Glomerular visceral epithelial cell (primary cell): ENCODE measurements around the gene KCNB1.
A peak's percentile ranks its signal among the peaks of the same experiment; 100 is the strongest.

Experiments
- DNase-seq: peaks from one replicate; pipeline ENCODE4 v3.0.0-alpha.2; 2016; ENCODE audit errors: extremely low spot score

KCNB1 gene

GRCh38 chr20:49409302-49409974 lies 73.0 kb downstream of the KCNB1 start:
- no peak for DNase-seq

GRCh38 chr20:49408509-49409104 lies 73.9 kb downstream of the KCNB1 start:
- no peak for DNase-seq

GRCh38 chr20:49406666-49407065 lies 75.8 kb downstream of the KCNB1 start:
- no peak for DNase-seq

GRCh38 chr20:49405696-49406095 lies 76.8 kb downstream of the KCNB1 start:
- no peak for DNase-seq

GRCh38 chr20:49405062-49405683 lies 77.3 kb downstream of the KCNB1 start:
- no peak for DNase-seq

- DNase-seq, result no peak
These were observed 78.0 kb downstream of the KCNB1 start for GRCh38 chr20:49404461-49404860.

DNA sequence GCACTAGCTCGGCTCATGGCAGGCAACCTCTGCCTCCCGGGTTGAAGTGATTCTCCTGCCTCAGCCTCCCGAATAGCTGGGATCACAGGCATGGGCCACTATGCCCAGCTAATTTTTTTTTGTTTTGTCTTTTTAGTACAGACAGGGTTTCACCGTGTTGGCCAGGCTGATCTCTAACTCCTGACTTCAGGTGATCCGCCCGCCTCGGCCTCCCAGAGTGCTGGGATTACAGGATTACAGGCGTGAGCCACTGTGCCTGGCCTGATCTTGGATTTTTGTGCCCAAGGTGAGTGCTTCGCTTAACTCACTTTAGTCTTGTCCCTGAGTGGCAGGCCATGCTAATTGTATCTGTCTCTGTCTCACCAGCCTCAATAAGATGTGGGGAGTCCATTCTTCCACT lies 78.6 kb downstream of the KCNB1 start:
- no peak for DNase-seq

- DNase-seq, result no peak
These were observed 79.5 kb downstream of the KCNB1 start for GRCh38 chr20:49403012-49403411.

DNA sequence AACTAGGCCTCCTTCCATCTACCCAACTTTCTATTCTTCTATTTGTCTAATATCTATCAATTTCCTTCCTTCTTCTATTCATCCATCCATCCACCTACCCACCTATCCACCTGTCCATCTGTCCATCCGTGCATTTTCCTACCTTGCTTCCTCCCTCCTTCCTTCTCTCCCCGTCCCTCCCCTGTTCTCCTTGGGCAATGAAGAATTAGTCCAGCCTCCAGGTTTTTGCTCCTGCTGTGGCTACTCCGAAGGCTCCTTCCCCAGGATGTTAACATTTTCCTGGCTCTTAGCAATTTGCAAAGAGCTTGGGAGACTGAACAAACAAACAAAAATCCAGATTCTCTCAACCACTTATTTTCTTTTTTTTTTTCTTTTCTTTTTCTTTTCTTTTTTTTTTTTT lies 81.6 kb downstream of the KCNB1 start:
- DNase-seq, result no peak

- DNase-seq, result no peak
These were observed 82.1 kb downstream of the KCNB1 start for GRCh38 chr20:49400410-49400809.

- DNase-seq, result no peak
These were observed 83.1 kb downstream of the KCNB1 start for GRCh38 chr20:49399329-49399728.

GRCh38 chr20:49398401-49399144 lies 83.9 kb downstream of the KCNB1 start:
- no peak for DNase-seq

DNA sequence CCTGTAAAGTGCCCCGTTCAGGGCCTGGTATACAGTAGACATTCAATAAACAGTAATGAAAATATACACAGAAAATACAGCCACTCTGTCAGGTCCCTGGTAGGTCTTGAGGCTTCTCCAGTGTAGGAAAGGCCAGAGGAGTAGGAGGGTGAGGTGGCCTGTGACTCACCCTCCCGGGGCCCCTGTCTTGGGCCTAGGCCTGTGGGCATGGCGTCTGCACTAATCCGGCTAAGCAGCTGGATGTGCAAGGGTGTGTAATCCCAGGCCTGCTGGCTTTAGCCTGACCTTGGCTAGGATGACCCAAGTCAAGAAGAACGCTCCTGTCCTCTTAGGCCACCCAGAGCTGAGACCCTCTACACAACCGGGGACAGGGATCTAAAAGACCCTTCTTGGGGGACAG lies 84.9 kb downstream of the KCNB1 start:
- DNase-seq, result peak; percentile 50

DNA sequence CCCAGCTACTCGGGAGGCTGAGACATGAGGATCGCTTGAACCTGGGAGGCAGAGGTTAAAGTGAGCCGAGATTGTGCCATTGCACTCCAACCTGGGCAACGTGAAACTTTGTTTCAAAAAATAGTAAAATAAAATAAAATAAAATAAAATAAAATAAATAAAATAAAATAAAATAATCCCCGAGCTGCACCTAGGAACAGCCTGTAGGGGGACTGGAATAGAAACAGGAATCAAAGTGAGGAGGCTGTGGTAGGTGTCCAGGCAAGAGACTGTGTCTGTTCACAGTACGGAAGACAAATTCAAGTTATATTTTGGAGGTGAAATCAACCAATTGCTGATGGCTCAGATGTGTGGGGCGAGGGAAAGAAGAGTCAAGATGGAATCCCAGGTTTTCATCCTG lies 86.2 kb downstream of the KCNB1 start:
- DNase-seq, result no peak

GRCh38 chr20:49395659-49396058 lies 86.8 kb downstream of the KCNB1 start:
- DNase-seq, result no peak

GRCh38 chr20:49395183-49395582 lies 87.3 kb downstream of the KCNB1 start:
- DNase-seq, result no peak

- DNase-seq, result no peak
These were observed 87.7 kb downstream of the KCNB1 start for GRCh38 chr20:49394757-49395156.

DNA sequence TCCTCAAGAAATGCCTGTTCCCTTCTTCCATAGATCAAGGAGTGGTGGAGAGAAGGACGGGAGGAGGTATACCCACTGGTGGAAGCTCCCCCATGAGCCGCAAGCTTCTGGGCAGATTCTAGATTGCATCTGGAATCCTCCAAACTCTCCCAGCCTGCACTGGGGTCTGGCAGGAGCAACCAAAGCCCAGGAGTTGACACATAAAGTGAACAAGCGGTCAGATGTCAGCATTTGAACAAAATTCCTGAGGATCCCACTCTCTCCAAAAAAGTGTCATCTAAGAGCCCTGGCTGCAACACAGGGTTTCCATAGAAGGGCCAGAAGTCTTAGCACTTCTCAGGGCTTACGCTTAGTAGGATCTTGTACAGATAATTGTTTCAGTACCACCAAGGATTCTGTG lies 88.2 kb downstream of the KCNB1 start:
- DNase-seq, result no peak

GRCh38 chr20:49393803-49394202 lies 88.7 kb downstream of the KCNB1 start:
- DNase-seq, result no peak

DNA sequence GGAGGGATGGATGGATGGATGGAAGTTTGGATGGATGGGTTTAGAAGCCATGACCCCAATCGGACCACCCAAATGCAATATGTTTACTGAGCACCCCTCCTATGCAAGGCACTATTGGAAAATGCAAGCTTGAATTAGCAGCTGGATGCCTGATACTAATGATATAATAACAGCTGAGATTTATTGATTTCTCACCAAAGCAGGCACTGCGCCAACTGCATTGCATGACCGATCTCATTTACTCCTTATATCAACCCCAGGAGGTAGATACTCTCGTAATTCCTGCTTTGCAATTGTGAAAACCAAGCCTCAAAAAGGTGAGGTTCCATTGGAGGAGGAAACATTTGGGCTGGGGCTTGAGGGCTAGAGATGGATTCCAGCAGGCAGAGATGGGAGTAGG lies 89.7 kb downstream of the KCNB1 start:
- no peak for DNase-seq

GRCh38 chr20:49391404-49392245 lies 90.8 kb downstream of the KCNB1 start:
- no peak for DNase-seq

GRCh38 chr20:49389854-49390253 lies 92.6 kb downstream of the KCNB1 start:
- DNase-seq, result no peak
